Transverse colon (tissue), 3 donors: ENCODE measurements around the gene OPRM1.

Source experiments
- CTCF ChIP-seq, 5 experiments: fragments of 200-600 bp in 3 of 5; fragments of 450-650 bp in 2 of 5; sonication (generic) in 3 of 5; IDR thresholded peaks; 1 replicate in 2 of 5; 2 replicates in 3 of 5; pipeline ENCODE4 v1.5.1; 2016 to 2017; ENCODE audit warnings: antibody characterized with exemption in 5 of 5, inconsistent platforms in 3 of 5, mild to moderate bottlenecking in 2 of 5, moderate library complexity in 1 of 5
- EP300 ChIP-seq: sonication (generic); formaldehyde crosslinking; IDR thresholded peaks from one replicate; pipeline ENCODE4 v1.6.1; 2017; ENCODE audit warnings: antibody characterized with exemption, low read depth
- POLR2A ChIP-seq: fragments of 450-650 bp; IDR thresholded peaks from one replicate; pipeline ENCODE4 v1.6.1; 2016; ENCODE audit warnings: antibody characterized with exemption, mild to moderate bottlenecking, moderate library complexity

GRCh38 chr6:154030646-154031045 lies 8.4 kb upstream of the OPRM1 start:
- TF ChIP-seq POLR2A (no peak), EP300 (no peak), CTCF (IDR thresholded peaks at IDR 0.05) (no peak)
